ENCODE measurements around the gene NISCH. TPM values are rescaled to one million over a fixed set of nuclear protein-coding genes. Genes with fewer than 3 reads are reported as not detected.

Gene NISCH
- total RNA-seq, 1 experiment from 2014 or later = 85.0 TPM

GRCh38 chr3:52432691-52433141, 22.7 kb upstream of the NISCH start (continued):
- TF ChIP-seq, protein P1, sequence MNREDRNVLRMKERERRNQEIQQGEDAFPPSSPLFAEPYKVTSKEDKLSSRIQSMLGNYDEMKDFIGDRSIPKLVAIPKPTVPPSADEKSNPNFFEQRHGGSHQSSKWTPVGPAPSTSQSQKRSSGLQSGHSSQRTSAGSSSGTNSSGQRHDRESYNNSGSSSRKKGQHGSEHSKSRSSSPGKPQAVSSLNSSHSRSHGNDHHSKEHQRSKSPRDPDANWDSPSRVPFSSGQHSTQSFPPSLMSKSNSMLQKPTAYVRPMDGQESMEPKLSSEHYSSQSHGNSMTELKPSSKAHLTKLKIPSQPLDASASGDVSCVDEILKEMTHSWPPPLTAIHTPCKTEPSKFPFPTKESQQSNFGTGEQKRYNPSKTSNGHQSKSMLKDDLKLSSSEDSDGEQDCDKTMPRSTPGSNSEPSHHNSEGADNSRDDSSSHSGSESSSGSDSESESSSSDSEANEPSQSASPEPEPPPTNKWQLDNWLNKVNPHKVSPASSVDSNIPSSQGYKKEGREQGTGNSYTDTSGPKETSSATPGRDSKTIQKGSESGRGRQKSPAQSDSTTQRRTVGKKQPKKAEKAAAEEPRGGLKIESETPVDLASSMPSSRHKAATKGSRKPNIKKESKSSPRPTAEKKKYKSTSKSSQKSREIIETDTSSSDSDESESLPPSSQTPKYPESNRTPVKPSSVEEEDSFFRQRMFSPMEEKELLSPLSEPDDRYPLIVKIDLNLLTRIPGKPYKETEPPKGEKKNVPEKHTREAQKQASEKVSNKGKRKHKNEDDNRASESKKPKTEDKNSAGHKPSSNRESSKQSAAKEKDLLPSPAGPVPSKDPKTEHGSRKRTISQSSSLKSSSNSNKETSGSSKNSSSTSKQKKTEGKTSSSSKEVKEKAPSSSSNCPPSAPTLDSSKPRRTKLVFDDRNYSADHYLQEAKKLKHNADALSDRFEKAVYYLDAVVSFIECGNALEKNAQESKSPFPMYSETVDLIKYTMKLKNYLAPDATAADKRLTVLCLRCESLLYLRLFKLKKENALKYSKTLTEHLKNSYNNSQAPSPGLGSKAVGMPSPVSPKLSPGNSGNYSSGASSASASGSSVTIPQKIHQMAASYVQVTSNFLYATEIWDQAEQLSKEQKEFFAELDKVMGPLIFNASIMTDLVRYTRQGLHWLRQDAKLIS (CRISPR knock-in tag; IDR thresholded peaks at IDR 0.05; ENCODE audit: borderline replicate concordance) = no peak
- no peak for TF ChIP-seq ZBTB43 (CRISPR knock-in tag; IDR thresholded peaks at IDR 0.05)

DNA sequence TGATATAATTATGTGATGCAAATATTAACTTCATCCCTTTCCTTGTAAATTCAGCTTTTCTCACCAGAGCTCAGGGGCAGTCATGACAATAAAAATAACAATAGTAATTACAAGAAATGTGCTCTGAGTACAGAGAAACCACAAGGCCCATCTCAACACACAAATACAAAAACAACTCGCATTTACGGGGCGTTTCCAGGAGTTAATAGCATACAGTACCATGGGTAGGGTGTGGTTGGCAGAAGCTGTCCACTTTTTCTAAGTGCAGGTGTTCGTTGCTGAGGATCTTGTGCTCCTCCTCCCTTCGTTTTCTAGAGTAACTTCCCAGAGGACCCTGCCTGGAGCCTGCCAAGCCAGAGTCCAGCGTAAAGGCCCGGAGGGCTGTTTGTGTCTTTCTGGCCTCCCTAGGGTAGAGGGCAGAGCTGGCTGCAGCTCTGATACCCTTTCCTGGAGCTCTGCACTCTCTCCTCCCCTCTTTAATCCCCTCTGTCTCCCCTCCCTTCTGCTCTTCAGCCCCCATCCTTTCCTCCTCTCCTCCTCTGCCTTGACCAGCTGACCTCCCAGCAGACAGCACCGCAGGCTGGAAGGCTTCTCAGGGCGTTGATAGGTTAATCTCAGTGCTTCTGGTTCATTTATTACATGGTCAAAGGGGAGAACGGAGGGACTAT, 21.9 kb upstream of the NISCH start:
- CTCF ChIA-PET = interaction anchor here (0.6 to 4.9 kb wide), 3 partner anchors 12 to 48 kb away, joined by 3 to 43 read pairs (median 6); partner anchors contain the start of gene SEMA3G
- POLR2A ChIA-PET = interaction anchor here (0.5 kb wide), 1 partner anchor 461 kb away, joined by 4 read pairs; no protein-coding TSS in a partner anchor
- H3K36me3 Mint-ChIP-seq = no peaks in the 10 kb centered on the region
- ATAC-seq = no peak
- TF ChIP-seq RELA (CRISPR knock-in tag; IDR thresholded peaks at IDR 0.05; ENCODE audit: borderline replicate concordance) (no peak), IRF2 (CRISPR knock-in tag; IDR thresholded peaks at IDR 0.05; ENCODE audit: borderline replicate concordance, low read depth) (no peak), PRRX2 (CRISPR knock-in tag; IDR thresholded peaks at IDR 0.05) (no peak), ZNF423 (CRISPR knock-in tag; IDR thresholded peaks at IDR 0.05) (no peak), TP53 (CRISPR knock-in tag; IDR thresholded peaks at IDR 0.05) (no peak), OVOL2 (CRISPR knock-in tag; IDR thresholded peaks at IDR 0.05; ENCODE audit: borderline replicate concordance) (no peak), RORB (CRISPR knock-in tag; IDR thresholded peaks at IDR 0.05) (no peak), ZNF121 (CRISPR knock-in tag; IDR thresholded peaks at IDR 0.05) (no peak), TEAD4 (CRISPR knock-in tag; IDR thresholded peaks at IDR 0.05) (no peak)
- TF ChIP-seq, protein P2, sequence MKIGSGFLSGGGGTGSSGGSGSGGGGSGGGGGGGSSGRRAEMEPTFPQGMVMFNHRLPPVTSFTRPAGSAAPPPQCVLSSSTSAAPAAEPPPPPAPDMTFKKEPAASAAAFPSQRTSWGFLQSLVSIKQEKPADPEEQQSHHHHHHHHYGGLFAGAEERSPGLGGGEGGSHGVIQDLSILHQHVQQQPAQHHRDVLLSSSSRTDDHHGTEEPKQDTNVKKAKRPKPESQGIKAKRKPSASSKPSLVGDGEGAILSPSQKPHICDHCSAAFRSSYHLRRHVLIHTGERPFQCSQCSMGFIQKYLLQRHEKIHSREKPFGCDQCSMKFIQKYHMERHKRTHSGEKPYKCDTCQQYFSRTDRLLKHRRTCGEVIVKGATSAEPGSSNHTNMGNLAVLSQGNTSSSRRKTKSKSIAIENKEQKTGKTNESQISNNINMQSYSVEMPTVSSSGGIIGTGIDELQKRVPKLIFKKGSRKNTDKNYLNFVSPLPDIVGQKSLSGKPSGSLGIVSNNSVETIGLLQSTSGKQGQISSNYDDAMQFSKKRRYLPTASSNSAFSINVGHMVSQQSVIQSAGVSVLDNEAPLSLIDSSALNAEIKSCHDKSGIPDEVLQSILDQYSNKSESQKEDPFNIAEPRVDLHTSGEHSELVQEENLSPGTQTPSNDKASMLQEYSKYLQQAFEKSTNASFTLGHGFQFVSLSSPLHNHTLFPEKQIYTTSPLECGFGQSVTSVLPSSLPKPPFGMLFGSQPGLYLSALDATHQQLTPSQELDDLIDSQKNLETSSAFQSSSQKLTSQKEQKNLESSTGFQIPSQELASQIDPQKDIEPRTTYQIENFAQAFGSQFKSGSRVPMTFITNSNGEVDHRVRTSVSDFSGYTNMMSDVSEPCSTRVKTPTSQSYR (CRISPR knock-in tag; IDR thresholded peaks at IDR 0.05) = no peak
- TF ChIP-seq, protein P3, sequence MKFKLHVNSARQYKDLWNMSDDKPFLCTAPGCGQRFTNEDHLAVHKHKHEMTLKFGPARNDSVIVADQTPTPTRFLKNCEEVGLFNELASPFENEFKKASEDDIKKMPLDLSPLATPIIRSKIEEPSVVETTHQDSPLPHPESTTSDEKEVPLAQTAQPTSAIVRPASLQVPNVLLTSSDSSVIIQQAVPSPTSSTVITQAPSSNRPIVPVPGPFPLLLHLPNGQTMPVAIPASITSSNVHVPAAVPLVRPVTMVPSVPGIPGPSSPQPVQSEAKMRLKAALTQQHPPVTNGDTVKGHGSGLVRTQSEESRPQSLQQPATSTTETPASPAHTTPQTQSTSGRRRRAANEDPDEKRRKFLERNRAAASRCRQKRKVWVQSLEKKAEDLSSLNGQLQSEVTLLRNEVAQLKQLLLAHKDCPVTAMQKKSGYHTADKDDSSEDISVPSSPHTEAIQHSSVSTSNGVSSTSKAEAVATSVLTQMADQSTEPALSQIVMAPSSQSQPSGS (CRISPR knock-in tag; IDR thresholded peaks at IDR 0.05; ENCODE audit: borderline replicate concordance, low read depth) = no peak
- TF ChIP-seq, protein P4, sequence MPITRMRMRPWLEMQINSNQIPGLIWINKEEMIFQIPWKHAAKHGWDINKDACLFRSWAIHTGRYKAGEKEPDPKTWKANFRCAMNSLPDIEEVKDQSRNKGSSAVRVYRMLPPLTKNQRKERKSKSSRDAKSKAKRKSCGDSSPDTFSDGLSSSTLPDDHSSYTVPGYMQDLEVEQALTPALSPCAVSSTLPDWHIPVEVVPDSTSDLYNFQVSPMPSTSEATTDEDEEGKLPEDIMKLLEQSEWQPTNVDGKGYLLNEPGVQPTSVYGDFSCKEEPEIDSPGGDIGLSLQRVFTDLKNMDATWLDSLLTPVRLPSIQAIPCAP (CRISPR knock-in tag; IDR thresholded peaks at IDR 0.05) = no peak
- TF ChIP-seq, protein P5, sequence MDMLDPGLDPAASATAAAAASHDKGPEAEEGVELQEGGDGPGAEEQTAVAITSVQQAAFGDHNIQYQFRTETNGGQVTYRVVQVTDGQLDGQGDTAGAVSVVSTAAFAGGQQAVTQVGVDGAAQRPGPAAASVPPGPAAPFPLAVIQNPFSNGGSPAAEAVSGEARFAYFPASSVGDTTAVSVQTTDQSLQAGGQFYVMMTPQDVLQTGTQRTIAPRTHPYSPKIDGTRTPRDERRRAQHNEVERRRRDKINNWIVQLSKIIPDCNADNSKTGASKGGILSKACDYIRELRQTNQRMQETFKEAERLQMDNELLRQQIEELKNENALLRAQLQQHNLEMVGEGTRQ (CRISPR knock-in tag; IDR thresholded peaks at IDR 0.05) = no peak
- no peak overlapping the region; the same call in 1 of the 2 replicates for H3K27ac Mint-ChIP-seq
- no peak for DNase-seq (ENCODE audit: low spot score)
- no peaks in the 10 kb centered on the region for H3K27me3 Mint-ChIP-seq (ENCODE audit: low read depth)
- no peaks in the 10 kb centered on the region for H3K9me3 Mint-ChIP-seq
- H3K4me3 Mint-ChIP-seq = no peak overlapping the region
- H3K4me1 Mint-ChIP-seq = peaks cover 8% of the 10 kb centered on the region; the same call in 1 of the 2 replicates
